HG03520 (cell line): Measurements from ENCODE around the gene MIB1.
A peak's percentile ranks its signal among the peaks of the same experiment; 100 is the strongest.

Experiments used
- ATAC-seq: cut with Tn5 transposase; IDR thresholded peaks from one replicate; pipeline ENCODE4 v1.9.1; 2021; ENCODE audit warnings: mild to moderate bottlenecking, moderate library complexity; ENCODE audit not compliant: unreplicated experiment

The MIB1 gene

DNA sequence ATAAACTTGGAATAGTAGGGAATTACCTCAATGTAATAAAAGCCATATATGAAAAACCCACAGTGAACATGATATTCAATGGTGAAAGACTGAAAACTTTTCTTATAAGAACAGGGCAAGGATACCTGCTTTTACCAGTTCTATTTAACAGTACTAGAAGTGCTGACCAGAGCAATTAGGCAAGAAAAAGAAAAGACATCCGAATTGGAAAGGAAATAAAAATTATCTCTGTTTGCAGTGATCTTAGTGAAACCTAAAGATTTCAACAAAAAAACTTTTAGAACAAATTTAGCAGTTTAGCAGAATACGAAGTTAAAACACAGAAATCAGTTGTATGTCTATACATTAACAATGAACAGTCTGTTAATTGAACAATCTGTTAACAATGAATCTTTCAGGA is 69.1 kb downstream of the MIB1 start:
- no peak for ATAC-seq

GRCh38 chr18:21815101-21815500 is 74.5 kb downstream of the MIB1 start:
- ATAC-seq, result no peak

DNA sequence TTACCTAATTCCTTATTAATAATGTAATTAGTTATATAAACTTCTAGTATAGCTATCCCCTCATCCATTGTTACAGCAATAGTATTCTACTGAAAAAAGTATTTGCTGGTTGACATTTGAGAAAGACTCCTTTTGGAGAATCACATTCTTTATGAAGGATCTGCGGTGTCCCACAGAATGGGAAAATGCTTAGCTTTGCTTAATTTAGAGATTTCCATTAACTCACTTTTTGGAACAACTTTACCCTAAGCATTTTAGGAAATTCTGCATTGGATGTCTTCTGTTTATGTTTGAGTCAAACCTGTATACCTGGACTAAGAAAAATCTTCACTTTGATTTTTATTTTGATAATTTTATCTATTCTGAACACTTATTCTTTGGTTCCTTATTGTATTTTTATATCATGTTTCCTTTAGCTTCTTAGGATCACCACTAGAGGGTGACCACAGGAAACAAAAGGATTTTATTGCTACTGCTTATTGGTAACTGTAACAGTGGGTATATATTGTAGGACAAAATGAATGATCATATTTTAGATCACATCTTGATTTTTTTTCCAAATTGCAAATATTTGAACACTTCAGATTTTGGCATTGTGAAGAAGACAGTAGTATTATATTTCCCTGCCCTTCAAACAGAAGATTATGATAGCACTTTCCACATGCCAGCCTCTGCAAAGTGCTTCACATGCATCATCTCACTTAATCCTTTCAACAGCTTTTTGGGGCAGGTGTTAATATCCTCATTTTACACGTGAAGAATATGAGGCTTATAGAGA is 79.6 kb downstream of the MIB1 start:
- ATAC-seq, result no peak

DNA sequence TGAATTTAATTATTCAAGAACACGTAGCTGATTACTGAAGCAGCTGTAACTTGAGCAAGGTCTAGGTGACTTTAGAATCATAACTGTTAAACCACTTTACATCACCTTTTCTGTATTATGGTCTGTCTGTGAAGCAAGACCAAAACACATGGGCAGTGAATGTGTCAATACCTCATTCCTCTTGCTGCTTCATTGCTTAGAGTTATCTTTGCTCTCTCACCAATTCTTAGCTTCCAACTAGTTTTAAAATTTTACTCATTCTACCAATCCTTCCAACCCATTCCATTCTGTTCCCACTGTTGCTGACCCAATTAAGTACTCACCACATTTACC is 80.2 kb downstream of the MIB1 start:
- no peak for ATAC-seq

GRCh38 chr18:21823848-21824247 is 83.3 kb downstream of the MIB1 start:
- no peak for ATAC-seq

DNA sequence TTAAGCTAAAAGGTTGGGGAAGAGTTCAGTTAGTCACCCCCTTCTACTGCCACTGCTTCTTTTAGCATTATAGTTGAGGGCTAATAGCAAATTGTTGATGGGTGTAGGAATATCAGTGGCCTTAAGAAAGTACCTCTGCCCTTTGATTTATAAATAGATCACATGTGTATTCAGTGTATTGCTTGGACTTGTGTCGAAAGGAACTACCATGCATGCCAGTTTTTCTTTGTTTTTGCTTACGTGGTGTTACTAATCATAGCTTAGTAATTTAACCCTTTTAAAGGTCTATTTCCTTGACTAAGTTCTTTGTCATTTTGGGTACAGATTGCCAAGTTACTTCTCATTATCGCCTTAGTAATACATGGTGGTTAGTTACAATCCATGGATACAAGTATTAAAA is 85.6 kb downstream of the MIB1 start:
- no peak for ATAC-seq

DNA sequence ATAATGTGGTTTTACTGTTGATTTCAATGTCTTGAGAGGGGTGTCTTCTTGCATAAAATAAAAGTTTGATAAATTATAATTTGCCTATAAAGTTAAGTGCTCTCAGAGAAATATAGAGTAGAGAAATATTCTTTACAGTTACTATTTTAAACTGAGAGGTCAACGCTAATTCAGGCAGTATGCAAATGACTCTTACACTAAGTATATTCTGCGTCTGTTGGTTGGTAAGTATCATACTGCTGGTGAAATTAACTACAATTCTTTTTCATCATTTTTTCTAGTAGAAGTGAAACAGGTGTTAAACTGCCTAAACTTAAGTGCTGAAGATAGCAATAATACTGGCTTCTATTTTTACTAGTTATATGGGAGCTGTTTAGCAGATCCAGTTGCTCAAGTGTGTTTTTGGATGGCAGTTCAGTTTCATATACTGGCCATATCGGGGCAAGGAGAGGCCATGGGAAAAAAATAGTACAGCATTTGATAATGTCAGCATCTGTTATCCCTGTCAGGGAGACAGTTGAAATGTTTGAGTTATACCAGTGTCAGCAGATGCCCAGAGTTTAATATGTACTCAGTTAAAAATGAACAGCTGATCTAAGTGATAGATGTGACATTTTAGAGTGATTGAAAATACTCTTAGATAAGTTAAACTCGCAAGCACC is 86.2 kb downstream of the MIB1 start:
- no peak for ATAC-seq

- no peak for ATAC-seq
Measured at GRCh38 chr18:21830532-21830931, 89.9 kb downstream of the MIB1 start.

DNA sequence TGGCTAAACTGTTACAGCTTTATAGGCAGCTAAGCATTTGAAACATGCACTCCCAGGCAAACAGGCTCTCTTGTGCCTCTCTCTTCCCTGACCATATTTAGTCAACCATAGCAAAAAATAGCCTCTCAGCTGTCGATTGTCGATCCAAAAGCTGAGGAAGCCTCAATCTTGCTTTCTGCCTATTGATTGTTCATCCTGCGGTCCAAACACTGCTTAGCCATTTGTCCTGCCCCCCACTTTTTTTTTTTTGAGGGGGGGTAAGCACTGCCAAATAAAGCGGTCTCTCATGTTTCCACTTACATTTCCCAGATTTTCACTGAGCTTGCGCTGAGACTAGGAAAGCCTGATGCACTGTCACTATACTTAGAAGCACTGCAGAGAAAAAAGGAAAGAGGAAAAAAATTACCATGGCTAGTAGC is 90.8 kb downstream of the MIB1 start:
- no peak for ATAC-seq

DNA sequence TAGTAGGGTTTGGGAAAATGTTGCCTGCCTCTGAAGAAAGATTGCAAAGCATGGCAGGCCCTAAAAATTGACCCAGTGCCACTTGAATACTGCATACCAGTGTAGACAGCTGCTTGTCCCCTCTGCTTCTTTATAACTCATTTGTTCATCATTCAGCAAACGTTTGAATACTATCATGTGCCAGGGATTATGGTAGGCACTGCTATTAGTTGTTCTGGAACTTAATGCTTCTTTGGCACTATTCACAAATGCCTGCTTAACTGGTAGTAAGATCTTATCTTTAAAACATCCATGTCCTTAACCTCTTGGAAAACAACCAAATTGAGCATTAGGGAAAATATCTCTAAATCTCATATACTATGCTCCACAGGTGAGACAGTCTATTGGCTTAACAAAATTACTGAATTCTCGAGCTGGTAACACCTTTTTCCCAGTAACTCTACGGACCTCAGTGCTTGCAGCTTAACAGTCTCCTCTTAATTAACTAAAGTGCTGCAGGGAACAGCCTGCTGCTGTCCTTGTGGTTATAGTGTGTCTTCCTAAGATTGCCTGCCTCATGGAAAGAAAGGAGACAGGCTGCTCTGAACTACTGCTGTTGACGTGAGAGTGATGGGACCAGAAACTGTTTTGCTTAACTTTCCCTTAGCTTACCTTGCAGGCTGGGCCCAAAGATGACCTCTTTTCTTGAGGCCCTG is 93.2 kb downstream of the MIB1 start:
- no peak for ATAC-seq

- no peak for ATAC-seq
Measured at GRCh38 chr18:21834299-21834660, 93.7 kb downstream of the MIB1 start.

- no peak for ATAC-seq
Measured at GRCh38 chr18:21841570-21841969, 101.0 kb downstream of the MIB1 start.

DNA sequence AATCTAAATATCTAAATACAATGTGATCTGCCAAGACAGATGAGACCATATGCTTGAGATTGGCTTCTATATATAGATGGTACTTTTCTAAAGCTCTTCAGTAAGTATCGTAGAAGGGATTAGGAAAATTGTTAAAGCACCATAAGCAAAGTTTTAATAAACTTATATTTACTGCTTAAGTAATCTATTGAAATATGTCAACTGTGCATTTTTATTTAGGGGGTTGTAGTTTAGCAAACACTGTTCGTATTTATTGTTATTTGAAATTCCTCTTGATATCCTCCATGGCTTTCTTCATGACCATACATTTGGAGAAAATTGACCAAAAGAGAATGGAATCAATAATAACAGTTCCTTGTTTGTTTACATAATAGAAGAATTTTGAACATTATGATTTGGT is 102.7 kb downstream of the MIB1 start:
- ATAC-seq, result no peak

DNA sequence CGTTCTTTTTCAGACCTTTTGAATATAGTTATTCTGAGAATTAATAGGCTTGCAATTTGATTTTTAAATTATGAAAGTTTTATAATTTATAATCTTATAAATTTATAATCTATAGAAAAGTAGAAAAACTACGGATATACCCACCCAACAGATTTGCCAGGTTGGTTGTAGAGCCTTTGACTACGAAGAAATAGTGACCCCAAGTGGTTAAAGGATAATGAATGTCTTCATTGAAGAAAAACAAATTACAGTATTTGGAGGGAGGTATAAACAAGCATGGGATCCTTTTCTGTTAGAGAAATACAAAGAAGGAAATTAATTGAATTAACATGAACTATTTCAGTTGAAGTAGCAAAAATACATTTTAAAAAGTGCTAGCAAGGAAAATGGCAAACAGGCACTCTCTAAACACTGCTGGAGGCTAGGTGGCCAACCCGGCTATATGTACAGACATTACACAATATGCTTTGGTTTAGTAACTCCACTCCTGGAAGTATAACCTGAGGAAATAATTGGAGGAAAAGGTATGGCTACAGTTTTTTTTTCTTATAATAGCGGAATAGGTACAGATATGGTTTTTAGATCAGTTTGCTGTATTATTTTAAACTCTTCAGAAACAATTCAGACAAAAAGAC is 110.9 kb downstream of the MIB1 start:
- no peak for ATAC-seq

- peak; percentile 93 for ATAC-seq
Measured at GRCh38 chr18:21853016-21853415, 112.4 kb downstream of the MIB1 start.

DNA sequence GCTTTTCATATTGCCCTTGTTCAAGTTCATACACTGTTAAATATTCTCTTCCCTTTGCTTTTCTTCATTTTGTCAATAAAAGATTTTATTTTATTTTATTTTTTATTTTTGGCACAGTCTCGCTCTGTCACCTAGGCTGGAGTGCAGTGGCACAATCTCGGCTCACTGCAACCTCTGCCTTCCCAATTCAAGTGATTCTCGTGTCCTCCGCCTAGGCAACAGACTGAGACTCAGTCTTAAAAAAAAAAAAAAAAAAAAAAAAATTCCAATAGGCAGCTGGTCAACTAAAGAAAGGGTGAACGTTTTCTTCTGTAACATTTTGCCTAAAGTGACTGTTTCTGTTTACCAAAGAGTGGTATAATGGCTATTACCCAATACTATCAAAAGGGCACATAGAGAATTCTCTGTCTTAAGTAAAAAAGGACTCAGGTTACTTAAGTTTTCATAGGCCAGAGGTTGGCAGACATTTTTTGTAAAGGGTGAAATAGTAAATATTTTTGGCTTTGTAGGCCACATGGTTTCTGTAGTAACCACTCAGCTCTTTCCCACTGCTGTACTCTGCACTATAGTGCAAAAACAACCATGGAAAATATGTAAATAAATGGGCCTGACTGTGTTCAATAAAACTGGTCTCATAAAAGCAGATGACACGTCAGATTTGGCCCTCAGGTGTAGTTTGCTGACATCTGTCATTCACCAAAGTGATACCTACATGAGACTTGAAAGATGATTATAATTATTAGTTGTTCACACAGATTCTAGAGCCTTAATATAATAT is 113.4 kb downstream of the MIB1 start:
- no peak for ATAC-seq

GRCh38 chr18:21855432-21855831 is 114.8 kb downstream of the MIB1 start:
- no peak for ATAC-seq

DNA sequence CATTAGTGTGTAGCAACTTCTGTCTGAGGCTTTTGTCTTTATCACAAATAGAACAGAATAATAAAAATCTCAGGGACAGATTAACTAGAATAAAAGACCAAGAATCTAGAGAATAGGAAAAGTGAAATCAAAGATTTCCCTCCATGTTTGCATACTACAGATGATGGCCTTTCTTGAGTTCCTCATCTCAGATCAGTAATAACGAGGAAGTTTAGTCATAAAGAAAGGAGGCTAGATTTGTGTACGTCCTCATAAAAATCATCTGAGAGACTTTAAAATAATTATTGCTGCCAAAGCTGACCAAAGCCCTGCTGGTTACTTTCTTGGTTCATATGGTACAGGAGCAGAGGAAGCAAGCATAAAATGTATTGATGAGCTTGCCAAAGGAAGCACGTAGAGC is 117.3 kb downstream of the MIB1 start:
- ATAC-seq, result no peak

DNA sequence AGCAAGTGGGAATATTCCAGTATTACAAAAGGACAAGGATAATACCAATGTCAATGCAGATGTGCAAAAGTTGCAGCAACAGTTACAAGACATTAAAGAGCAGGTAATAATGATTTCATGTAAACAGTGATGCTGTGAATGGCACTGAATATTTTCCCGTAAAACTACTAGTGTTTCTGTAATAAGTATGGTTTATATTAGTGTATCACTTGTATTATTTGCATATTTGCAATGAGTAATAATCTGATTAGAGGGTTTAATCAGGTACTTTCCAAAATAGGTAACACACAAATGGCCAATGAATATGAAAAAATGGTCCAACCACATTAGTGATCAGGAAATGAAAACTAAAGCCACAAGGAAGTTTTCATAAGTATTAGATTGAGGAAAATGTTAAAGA is 118.0 kb downstream of the MIB1 start:
- no peak for ATAC-seq

- no peak for ATAC-seq
Measured at GRCh38 chr18:21864386-21864785, 123.8 kb downstream of the MIB1 start.

- no peak for ATAC-seq
Measured at GRCh38 chr18:21865043-21865442, 124.5 kb downstream of the MIB1 start.
